ENCODE measurements around the gene LMBR1.
"Not testable (repeated sequence)": the region's sequence is repeated elsewhere in the genome, so short reads cannot be mapped to it uniquely, and the experiment has no call there.

LMBR1 gene

DNA sequence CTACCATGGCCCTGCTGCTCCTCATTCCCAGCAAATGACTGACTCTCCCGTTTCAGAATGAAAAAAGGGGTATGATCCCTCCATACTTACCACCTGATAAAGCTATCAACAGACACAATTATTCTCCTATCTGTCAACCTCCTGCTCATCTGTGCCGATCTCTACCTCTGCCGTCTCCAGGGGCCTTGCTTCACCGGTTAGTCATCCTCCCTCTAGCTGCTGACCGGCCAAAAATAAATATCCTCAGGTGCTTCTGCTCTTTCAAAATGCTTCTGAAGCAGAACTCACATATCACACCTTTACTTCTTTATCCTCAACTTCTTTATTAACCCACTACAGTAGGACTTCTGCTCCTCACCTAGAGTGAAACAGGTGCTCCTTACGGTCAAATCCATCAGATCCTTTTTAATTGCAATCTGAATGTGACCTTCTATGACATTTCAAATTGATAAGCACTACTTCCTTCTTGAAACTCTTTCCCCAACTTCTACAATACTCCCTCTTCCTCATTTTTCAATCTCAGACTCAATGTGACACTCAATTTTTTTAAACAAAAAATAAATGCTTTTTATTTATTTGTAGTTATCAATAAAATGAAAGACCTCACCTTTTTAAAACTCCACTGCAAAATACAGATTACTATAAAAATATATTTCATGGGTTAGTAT, 63.2 kb downstream of the LMBR1 start:
- no peak overlapping the region for H3K27ac ChIP-seq (ENCODE audit: low read depth, low read length)
- H2AFZ ChIP-seq (ENCODE audit: low read length, unreplicated experiment): no peak overlapping the region
- no peaks in the 10 kb centered on the region for H3K79me2 ChIP-seq (ENCODE audit: control insufficient read depth, insufficient read depth, low read length, unreplicated experiment)
- H3K4me1 ChIP-seq (ENCODE audit: control insufficient read depth, insufficient read depth, low read length, unreplicated experiment): no peaks in the 10 kb centered on the region
- no peaks in the 10 kb centered on the region for H3K36me3 ChIP-seq (ENCODE audit: insufficient read depth, low read length)
- no peak overlapping the region for H3K4me3 ChIP-seq (ENCODE audit: low read depth, low read length)
- no peaks in the 10 kb centered on the region for H3K27me3 ChIP-seq (ENCODE audit: insufficient read depth, low read length)

DNA sequence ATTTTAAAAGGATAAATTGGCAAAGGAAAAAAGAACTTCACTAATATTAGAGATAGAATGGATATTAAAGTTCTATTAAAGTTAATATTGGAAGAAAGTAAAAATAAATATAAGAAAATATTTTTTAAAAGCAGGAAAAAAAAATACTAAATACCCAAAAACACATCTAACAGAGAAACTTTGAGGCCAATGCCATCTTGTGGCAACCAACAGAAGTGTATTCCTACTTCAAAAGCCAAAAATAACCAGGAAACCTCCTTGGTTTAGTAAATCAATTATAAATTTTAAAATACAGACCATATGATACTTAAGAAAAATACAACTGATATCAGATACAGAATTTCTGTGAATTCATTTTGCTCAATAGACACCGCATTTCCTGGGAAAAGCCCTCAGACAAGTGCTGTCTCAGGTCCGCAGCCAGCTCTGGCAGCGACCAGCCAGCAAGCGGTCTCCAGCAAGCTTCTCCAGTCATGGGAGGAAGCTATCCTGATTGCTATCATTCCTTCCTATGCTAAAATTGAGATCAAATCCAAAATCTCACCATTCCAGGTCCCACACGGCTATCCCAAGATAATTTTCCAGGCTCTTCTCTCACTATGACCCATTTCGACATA, 65.3 kb downstream of the LMBR1 start:
- H3K4me3 ChIP-seq (ENCODE audit: low read depth, low read length): no peak overlapping the region
- H3K36me3 ChIP-seq (ENCODE audit: insufficient read depth, low read length): no peaks in the 10 kb centered on the region
- no peaks in the 10 kb centered on the region for H3K79me2 ChIP-seq (ENCODE audit: control insufficient read depth, insufficient read depth, low read length, unreplicated experiment)
- no peaks in the 10 kb centered on the region for H3K27me3 ChIP-seq (ENCODE audit: insufficient read depth, low read length)
- no peak overlapping the region for H2AFZ ChIP-seq (ENCODE audit: low read length, unreplicated experiment)
- no peak overlapping the region for H3K27ac ChIP-seq (ENCODE audit: low read depth, low read length)
- H3K4me1 ChIP-seq (ENCODE audit: control insufficient read depth, insufficient read depth, low read length, unreplicated experiment): peaks cover 4% of the 10 kb centered on the region

DNA sequence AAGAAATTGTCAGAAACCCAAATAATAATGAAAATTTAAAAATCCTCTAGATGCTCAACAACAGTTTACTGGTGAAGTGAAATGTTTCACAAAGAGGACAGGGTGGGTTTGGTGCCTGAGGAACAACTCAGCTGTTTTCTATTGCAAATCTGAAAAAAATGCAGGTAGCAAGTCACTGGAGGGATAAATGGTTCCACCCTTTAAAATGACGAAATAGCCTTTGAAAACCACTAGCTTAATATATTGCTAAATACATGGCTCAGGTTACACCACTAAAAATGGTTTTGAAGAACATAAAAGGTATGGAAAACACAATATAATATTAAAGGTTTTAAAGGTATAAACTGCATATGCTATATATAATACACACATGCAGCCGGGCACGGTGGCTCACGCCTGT, 69.5 kb downstream of the LMBR1 start:
- H3K27ac ChIP-seq (ENCODE audit: low read depth, low read length): no peak overlapping the region

DNA sequence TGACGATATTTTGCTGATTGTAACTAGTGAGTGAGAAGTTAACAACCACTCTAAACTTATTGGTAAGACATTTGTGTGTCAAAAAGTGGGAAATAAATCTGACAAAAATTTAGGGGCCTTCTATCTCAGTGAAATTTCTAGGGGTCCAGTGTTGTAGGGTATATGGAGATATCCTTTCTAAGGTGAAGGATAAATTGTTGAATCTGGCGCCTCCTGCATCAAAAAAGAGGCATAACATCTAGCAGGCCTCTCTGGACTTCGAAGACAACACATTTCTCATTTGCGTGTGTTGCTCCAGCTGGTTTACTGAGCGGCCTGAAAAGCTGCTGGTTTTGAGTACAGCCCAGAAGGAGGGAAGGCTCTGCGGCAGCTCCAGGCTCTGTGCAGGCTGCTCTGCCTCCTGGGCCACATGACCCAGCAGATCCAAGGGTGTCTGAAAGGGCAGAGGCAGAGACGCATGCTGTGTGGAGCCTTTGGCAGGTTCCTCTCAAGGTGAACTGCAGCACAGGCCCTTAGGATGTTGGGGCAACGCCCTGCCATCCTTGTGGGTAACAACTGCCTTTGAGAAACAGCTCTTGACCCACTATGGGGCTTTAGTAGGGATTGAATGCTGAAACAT, 72.4 kb downstream of the LMBR1 start:
- Histone ChIP-seq H3K4me3 (ENCODE audit: low read depth, low read length) (no peak overlapping the region), H3K4me1 (ENCODE audit: control insufficient read depth, insufficient read depth, low read length, unreplicated experiment) (peaks cover 4% of the 10 kb centered on the region), H3K27ac (ENCODE audit: low read depth, low read length) (no peak overlapping the region), H2AFZ (ENCODE audit: low read length, unreplicated experiment) (no peak overlapping the region), H3K27me3 (ENCODE audit: insufficient read depth, low read length) (no peaks in the 10 kb centered on the region), H3K79me2 (ENCODE audit: control insufficient read depth, insufficient read depth, low read length, unreplicated experiment) (no peaks in the 10 kb centered on the region), H3K36me3 (ENCODE audit: insufficient read depth, low read length) (no peaks in the 10 kb centered on the region; the same call in 1 of the 2 replicates)

More for the DNA sequence above, 69.5 kb downstream of the LMBR1 start:
- Histone ChIP-seq H3K79me2 (ENCODE audit: control insufficient read depth, insufficient read depth, low read length, unreplicated experiment) (no peaks in the 10 kb centered on the region), H3K4me1 (ENCODE audit: control insufficient read depth, insufficient read depth, low read length, unreplicated experiment) (peaks cover 4% of the 10 kb centered on the region), H2AFZ (ENCODE audit: low read length, unreplicated experiment) (no peak overlapping the region), H3K36me3 (ENCODE audit: insufficient read depth, low read length) (no peaks in the 10 kb centered on the region; the same call in 1 of the 2 replicates), H3K4me3 (ENCODE audit: low read depth, low read length) (no peak overlapping the region), H3K27me3 (ENCODE audit: insufficient read depth, low read length) (no peaks in the 10 kb centered on the region)

DNA sequence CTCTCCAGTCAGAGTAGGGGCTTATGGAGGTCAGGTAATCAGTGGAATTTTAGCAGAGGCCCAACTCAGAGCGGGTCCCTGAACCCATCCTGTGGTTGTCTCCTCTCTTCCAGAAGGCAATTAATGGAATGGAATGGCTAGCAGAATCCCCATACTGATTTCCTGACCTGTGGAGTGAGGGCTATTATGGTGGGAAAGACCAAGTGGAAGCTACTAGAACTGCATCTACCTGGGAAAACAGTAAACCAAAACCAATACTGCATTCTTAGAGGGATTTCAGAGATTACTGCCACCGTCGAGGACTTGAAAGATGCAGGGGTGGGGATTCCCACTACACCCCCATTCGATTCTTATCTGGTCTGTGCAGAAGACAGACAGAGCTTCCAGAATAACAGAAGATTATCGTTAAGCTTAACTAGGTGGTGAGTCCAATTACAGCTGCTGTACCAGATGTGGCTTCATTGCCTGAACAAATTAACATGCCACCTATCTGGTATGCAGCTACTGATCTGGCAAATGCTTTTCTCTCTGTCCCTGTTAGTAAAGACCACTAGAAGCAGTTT, 73.2 kb downstream of the LMBR1 start:
- Histone ChIP-seq H2AFZ (ENCODE audit: low read length, unreplicated experiment) (no peak overlapping the region), H3K4me3 (ENCODE audit: low read depth, low read length) (no peak overlapping the region), H3K79me2 (ENCODE audit: control insufficient read depth, insufficient read depth, low read length, unreplicated experiment) (no peaks in the 10 kb centered on the region), H3K36me3 (ENCODE audit: insufficient read depth, low read length) (no peaks in the 10 kb centered on the region; the same call in 1 of the 2 replicates), H3K27ac (ENCODE audit: low read depth, low read length) (no peak overlapping the region), H3K4me1 (ENCODE audit: control insufficient read depth, insufficient read depth, low read length, unreplicated experiment) (peaks cover 4% of the 10 kb centered on the region), H3K27me3 (ENCODE audit: insufficient read depth, low read length) (no peaks in the 10 kb centered on the region)

DNA sequence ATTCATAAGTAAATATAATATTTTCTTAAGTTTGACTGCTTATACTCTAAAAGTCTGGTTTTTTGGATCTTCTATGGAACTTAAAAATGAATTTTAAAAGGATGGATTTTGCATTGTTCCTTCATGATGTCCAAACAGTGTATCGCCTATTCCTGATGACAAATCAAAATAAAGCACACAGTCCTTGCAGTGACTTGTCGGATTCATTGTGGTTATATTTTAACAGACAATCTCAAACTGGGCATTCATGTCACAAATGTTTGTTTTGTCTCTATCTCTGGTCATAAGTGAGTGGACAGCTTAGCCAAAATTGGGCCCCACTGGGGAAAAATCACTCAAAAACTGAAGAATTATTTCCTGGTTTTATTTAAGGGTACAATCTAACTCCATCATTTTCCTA, 74.8 kb downstream of the LMBR1 start:
- no peaks in the 10 kb centered on the region for H3K27me3 ChIP-seq (ENCODE audit: insufficient read depth, low read length)
- H3K36me3 ChIP-seq (ENCODE audit: insufficient read depth, low read length): no peaks in the 10 kb centered on the region; the same call in 1 of the 2 replicates
- no peak overlapping the region for H3K4me3 ChIP-seq (ENCODE audit: low read depth, low read length)
- peaks cover under 1% of the 10 kb centered on the region for H3K4me1 ChIP-seq (ENCODE audit: control insufficient read depth, insufficient read depth, low read length, unreplicated experiment)
- H3K79me2 ChIP-seq (ENCODE audit: control insufficient read depth, insufficient read depth, low read length, unreplicated experiment): no peaks in the 10 kb centered on the region
- no peak overlapping the region for H3K27ac ChIP-seq (ENCODE audit: low read depth, low read length)
- no peak overlapping the region for H2AFZ ChIP-seq (ENCODE audit: low read length, unreplicated experiment)

DNA sequence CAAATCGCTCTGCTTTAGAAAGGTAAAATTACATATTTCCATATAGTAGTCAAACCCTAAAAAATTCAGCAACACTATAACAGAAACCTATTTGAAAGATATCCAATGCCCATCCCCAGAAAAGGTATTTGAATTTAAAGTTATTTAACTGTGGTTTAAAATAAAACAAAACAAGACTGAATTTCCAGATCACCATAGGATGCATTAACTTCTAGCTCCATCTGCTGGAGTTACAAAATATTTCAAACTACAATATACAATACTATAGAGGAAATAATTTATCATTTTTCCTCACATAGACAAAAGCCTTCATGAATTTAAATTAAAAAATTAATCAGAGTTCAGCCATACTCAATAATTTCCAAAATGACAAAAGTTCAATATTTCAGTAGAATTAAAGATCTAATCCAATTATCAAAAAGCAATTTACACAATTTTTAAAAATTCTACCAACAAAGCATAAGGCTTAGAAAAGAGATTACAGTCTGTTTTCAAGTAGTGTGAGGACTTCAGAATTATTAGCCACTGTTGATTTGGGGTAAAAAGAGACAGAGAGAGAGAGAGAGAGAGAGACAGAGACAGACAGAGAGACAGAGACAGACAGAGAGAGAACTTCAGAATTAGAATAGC, 75.9 kb downstream of the LMBR1 start:
- Histone ChIP-seq H3K4me1 (ENCODE audit: control insufficient read depth, insufficient read depth, low read length, unreplicated experiment) (no peaks in the 10 kb centered on the region), H3K79me2 (ENCODE audit: control insufficient read depth, insufficient read depth, low read length, unreplicated experiment) (no peaks in the 10 kb centered on the region), H3K27me3 (ENCODE audit: insufficient read depth, low read length) (no peaks in the 10 kb centered on the region), H3K4me3 (ENCODE audit: low read depth, low read length) (no peak overlapping the region), H2AFZ (ENCODE audit: low read length, unreplicated experiment) (no peak overlapping the region), H3K36me3 (ENCODE audit: insufficient read depth, low read length) (no peaks in the 10 kb centered on the region; the same call in 1 of the 2 replicates), H3K27ac (ENCODE audit: low read depth, low read length) (no peak overlapping the region)

DNA sequence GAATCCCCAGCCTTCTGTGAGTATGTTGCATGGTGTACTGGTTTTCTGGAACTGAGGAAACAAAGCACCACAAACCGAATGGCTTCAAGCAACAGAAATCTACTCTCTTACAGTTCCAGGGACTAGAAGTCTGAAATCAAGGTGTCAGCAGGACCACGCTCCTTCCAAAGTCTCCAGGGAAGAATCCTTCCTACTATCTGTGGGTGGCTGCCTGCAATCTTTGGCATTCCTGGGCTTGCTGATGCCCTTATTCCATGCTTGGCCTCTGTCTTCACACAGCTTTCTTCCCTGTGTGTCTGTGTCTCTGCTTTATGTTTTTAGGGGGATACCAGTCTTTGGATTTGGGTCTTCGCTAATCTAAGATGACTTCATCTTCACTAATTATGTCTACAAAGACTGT, 81.3 kb downstream of the LMBR1 start:
- Histone ChIP-seq H3K27me3 (ENCODE audit: insufficient read depth, low read length) (no peaks in the 10 kb centered on the region), H2AFZ (ENCODE audit: low read length, unreplicated experiment) (no peak overlapping the region), H3K4me1 (ENCODE audit: control insufficient read depth, insufficient read depth, low read length, unreplicated experiment) (no peaks in the 10 kb centered on the region), H3K4me3 (ENCODE audit: low read depth, low read length) (no peak overlapping the region), H3K36me3 (ENCODE audit: insufficient read depth, low read length) (no peaks in the 10 kb centered on the region), H3K27ac (ENCODE audit: low read depth, low read length) (no peak overlapping the region), H3K79me2 (ENCODE audit: control insufficient read depth, insufficient read depth, low read length, unreplicated experiment) (no peaks in the 10 kb centered on the region)

DNA sequence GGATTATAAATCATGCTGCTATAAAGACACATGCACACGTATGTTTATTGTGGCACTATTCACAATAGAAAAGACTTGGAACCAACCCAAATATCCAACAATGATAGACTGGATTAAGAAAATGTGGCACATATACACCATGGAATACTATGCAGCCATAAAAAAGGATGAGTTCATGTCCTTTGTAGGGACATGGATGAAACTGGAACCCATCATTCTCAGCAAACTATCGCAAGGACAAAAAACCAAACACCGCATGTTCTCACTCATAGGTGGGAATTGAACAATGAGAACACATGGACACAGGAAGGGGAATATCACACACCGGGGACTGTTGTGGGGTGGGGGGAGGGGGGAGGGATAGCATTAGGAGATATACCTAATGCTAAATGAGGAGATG, 89.3 kb downstream of the LMBR1 start:
- H3K4me1 ChIP-seq (ENCODE audit: control insufficient read depth, insufficient read depth, low read length, unreplicated experiment); H3K27ac ChIP-seq (ENCODE audit: low read depth, low read length); H3K36me3 ChIP-seq (ENCODE audit: insufficient read depth, low read length); H3K4me3 ChIP-seq (ENCODE audit: low read depth, low read length); H3K79me2 ChIP-seq (ENCODE audit: control insufficient read depth, insufficient read depth, low read length, unreplicated experiment); H3K27me3 ChIP-seq (ENCODE audit: insufficient read depth, low read length); H2AFZ ChIP-seq (ENCODE audit: low read length, unreplicated experiment): not testable (repeated sequence)

DNA sequence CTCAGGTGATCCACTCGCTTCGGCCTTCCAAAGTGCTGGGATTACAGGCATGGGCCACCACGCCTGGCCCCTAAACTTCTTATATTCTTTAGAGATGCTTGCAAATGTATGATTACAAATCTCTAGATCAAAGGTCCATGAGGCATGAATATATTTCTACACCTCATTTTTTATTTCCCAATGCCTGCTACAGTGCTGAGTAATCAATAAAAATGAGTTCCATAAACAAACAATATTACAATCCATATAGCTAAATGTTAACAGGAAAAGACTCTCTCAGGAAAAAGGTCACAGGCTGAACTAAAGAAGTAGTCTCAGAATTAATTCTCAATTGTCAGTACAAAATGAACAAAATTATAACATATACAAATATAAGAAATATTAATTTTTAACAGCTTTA, 90.8 kb downstream of the LMBR1 start:
- Histone ChIP-seq H3K27ac (ENCODE audit: low read depth, low read length) (no peak overlapping the region), H2AFZ (ENCODE audit: low read length, unreplicated experiment) (no peak overlapping the region), H3K4me1 (ENCODE audit: control insufficient read depth, insufficient read depth, low read length, unreplicated experiment) (no peaks in the 10 kb centered on the region), H3K4me3 (ENCODE audit: low read depth, low read length) (no peak overlapping the region), H3K27me3 (ENCODE audit: insufficient read depth, low read length) (no peaks in the 10 kb centered on the region), H3K36me3 (ENCODE audit: insufficient read depth, low read length) (no peaks in the 10 kb centered on the region), H3K79me2 (ENCODE audit: control insufficient read depth, insufficient read depth, low read length, unreplicated experiment) (no peaks in the 10 kb centered on the region)
